Measurements from ENCODE around the gene CDH23.

The CDH23 gene

GRCh38 chr10:71706216-71707121 is 309.7 kb downstream of the CDH23 start:
- DNase-seq (ENCODE audit: extremely low read depth, insufficient read length) = no peak
- H3K4me3 ChIP-seq (replicated peaks; ENCODE audit: low read depth, low read length) = no peak overlapping the region
- no peaks in the 10 kb centered on the region for H3K36me3 ChIP-seq (ENCODE audit: control insufficient read depth, insufficient read depth, low read length)
- H3K27me3 ChIP-seq (replicated peaks; ENCODE audit: control insufficient read depth, insufficient read depth, low read length) = no peaks in the 10 kb centered on the region
- TF ChIP-seq, protein P1, sequence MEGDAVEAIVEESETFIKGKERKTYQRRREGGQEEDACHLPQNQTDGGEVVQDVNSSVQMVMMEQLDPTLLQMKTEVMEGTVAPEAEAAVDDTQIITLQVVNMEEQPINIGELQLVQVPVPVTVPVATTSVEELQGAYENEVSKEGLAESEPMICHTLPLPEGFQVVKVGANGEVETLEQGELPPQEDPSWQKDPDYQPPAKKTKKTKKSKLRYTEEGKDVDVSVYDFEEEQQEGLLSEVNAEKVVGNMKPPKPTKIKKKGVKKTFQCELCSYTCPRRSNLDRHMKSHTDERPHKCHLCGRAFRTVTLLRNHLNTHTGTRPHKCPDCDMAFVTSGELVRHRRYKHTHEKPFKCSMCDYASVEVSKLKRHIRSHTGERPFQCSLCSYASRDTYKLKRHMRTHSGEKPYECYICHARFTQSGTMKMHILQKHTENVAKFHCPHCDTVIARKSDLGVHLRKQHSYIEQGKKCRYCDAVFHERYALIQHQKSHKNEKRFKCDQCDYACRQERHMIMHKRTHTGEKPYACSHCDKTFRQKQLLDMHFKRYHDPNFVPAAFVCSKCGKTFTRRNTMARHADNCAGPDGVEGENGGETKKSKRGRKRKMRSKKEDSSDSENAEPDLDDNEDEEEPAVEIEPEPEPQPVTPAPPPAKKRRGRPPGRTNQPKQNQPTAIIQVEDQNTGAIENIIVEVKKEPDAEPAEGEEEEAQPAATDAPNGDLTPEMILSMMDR (IDR thresholded peaks at IDR 0.05; ENCODE audit: insufficient read depth, low read length, poor library complexity, severe bottlenecking) = no peak

DNA sequence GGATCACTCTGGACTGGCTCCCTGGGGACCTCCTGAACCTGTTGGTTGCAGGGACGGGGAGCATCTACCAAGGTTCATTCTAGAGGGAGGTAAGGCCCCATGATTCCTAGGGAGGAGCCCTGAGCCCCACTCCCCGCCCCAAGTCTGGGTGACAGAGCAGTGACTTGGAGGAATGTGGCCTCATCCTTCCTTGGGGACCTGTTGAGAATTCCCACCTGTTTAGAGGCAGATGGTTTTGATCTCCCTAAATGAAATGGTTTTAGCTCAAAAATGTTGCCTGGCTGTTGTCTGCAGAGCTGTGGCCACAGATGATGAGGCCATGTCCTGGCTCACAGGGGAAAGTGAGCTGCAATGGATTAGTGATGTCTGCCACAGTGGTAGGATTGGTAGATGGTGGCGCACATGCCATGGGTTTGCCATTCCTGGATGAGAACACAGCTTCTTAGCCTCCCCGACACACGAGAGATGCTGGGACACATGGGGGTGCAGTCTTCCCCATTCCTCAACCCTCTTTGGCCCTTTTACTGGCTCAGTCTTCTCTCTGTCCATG is 310.6 kb downstream of the CDH23 start:
- Histone ChIP-seq H3K36me3 (ENCODE audit: control insufficient read depth, insufficient read depth, low read length) (no peaks in the 10 kb centered on the region), H3K27me3 (replicated peaks; ENCODE audit: control insufficient read depth, insufficient read depth, low read length) (no peaks in the 10 kb centered on the region), H3K4me3 (replicated peaks; ENCODE audit: low read depth, low read length) (no peak overlapping the region)
- TF ChIP-seq, protein P1 (IDR thresholded peaks at IDR 0.05; ENCODE audit: insufficient read depth, low read length, poor library complexity, severe bottlenecking) = no peak
- DNase-seq (ENCODE audit: extremely low read depth, insufficient read length) = no peak

GRCh38 chr10:71708301-71708703 is 311.6 kb downstream of the CDH23 start:
- no peaks in the 10 kb centered on the region for H3K36me3 ChIP-seq (ENCODE audit: control insufficient read depth, insufficient read depth, low read length)
- TF ChIP-seq, protein P1 (IDR thresholded peaks at IDR 0.05; ENCODE audit: insufficient read depth, low read length, poor library complexity, severe bottlenecking) = peak; percentile 96
- no peaks in the 10 kb centered on the region for H3K27me3 ChIP-seq (replicated peaks; ENCODE audit: control insufficient read depth, insufficient read depth, low read length)
- DNase-seq (ENCODE audit: extremely low read depth, insufficient read length) = peak; percentile 59
- no peak overlapping the region for H3K4me3 ChIP-seq (replicated peaks; ENCODE audit: low read depth, low read length)

DNA sequence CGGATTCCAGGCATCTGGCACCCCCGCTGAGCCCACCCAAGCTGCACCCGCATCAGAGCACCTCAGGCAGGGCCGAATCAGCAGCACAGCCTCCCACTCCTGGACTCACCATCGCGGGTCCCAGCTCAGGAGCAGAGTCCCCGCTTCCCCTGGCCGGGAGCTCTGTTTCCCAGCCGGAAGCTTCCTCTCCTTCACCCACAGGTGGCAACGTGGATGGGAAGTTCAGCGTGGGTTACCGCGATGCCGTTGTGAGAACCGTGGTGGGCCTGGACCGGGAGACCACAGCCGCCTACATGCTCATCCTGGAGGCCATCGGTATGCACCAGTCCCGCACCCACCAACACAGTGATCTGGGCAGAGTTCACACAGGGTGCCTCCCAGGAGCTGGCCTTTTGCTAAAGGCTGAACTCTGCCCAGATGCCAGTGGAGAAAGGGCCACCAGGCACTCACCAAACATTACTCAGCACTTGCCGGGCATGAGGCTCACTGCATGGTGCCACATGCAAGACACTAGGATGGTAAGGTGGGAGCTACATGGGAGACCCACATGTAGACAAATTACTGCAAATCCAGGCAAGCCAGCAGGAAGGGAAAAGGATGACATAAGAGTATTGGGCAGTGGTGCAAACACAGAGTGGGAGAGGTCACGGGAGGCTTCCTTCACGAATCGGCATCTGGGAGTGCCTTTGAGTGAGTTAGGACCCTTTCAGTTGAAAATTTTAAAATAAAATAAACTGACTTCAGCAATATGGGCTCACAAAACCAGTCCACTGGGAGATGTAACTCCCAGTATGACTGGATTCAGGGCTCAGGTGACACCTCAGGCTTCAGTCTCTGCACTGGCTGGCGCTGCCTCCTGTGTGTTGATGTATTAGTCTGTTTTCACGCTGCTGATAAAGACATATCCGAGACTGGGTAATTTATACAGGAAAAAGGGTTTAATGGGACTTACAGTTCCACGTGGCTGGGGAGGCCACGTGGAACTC is 312.5 kb downstream of the CDH23 start:
- no peak for DNase-seq (ENCODE audit: extremely low read depth, insufficient read length)
- TF ChIP-seq, protein P1 (IDR thresholded peaks at IDR 0.05; ENCODE audit: insufficient read depth, low read length, poor library complexity, severe bottlenecking) = no peak
- no peaks in the 10 kb centered on the region for H3K27me3 ChIP-seq (replicated peaks; ENCODE audit: control insufficient read depth, insufficient read depth, low read length)
- no peak overlapping the region for H3K4me3 ChIP-seq (replicated peaks; ENCODE audit: low read depth, low read length)
- H3K36me3 ChIP-seq (ENCODE audit: control insufficient read depth, insufficient read depth, low read length) = no peaks in the 10 kb centered on the region

- no peak for DNase-seq (ENCODE audit: extremely low read depth, insufficient read length)
- H3K4me3 ChIP-seq (replicated peaks; ENCODE audit: low read depth, low read length) = no peak overlapping the region
- no peaks in the 10 kb centered on the region for H3K27me3 ChIP-seq (replicated peaks; ENCODE audit: control insufficient read depth, insufficient read depth, low read length)
- H3K36me3 ChIP-seq (ENCODE audit: control insufficient read depth, insufficient read depth, low read length) = no peaks in the 10 kb centered on the region
- TF ChIP-seq, protein P1 (IDR thresholded peaks at IDR 0.05; ENCODE audit: insufficient read depth, low read length, poor library complexity, severe bottlenecking) = no peak
Measured at GRCh38 chr10:71710519-71710918, 313.8 kb downstream of the CDH23 start.
